ENCODE measurements around the gene LGALSL.

LGALSL gene

DNA sequence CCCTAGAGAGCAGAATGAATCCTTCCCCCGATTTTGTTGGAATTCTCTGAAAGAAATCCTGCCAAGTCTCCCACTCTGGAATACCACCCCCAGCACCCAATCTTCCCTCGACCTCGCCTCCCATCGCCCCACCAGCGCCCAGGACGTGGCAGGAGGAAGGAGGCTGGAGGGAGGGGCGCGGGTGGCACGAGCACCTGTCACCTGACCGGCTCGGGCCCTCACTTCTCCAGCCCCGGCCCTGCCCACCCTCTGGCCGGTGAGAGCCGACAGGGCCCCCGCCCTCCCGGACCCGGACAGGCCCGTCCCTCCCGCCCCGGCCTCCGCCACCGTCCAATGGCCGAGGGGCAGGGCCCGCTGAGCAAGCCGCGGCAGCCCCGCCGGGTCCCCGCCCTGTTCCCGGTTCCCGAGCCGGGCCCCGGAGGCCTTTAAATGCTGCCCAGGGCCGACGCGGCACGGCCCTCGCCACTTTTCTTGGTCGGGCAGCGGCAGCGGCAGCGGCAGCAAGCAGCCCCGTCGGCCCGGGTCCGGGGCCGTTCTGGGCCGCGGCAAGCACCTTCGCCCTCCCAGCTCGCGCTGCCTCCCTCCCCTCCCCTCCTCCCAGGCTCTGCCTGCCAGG, at the start of gene LGALSL:
Gene LGALSL (plus strand): TSS at position 393 of the 616 bp plus-strand sequence. CDS start 384 bp downstream, outside the sequence.
- H3K4me1 ChIP-seq (ENCODE audit: low read length), result peaks cover 11% of the 10 kb centered on the region
- peak within 1 kb of the TSS; percentile 71 for H2AFZ ChIP-seq (ENCODE audit: low read length)
- peak within 1 kb of the TSS; percentile 68; the same call in 1 of the 2 replicates for H3K9ac ChIP-seq (ENCODE audit: low read length)
- no peaks in the 10 kb centered on the region for H3K9me3 ChIP-seq (replicated peaks; ENCODE audit: insufficient read depth, low read length)
- no peaks in the 10 kb centered on the region for H3K36me3 ChIP-seq (replicated peaks; ENCODE audit: insufficient read depth, low read length)
- H3K4me2 ChIP-seq (ENCODE audit: low read depth, low read length), result peak within 1 kb of the TSS; percentile 84
- H3K4me3 ChIP-seq (ENCODE audit: low read length), result peak within 1 kb of the TSS; percentile 74
- no peaks in the 10 kb centered on the region for H4K20me1 ChIP-seq (ENCODE audit: insufficient read depth, low read length)
- no peaks in the 10 kb centered on the region for H3K9me2 ChIP-seq (replicated peaks; ENCODE audit: insufficient read depth, low read length)
- no peak for TF ChIP-seq EZH2phosphoT487 (IDR thresholded peaks at IDR 0.05; ENCODE audit: low read length)
- TF ChIP-seq EZH2 (optimal IDR thresholded peaks at IDR 0.05; ENCODE audit: low read depth, low read length), result no peak
- TF ChIP-seq, protein P1, sequence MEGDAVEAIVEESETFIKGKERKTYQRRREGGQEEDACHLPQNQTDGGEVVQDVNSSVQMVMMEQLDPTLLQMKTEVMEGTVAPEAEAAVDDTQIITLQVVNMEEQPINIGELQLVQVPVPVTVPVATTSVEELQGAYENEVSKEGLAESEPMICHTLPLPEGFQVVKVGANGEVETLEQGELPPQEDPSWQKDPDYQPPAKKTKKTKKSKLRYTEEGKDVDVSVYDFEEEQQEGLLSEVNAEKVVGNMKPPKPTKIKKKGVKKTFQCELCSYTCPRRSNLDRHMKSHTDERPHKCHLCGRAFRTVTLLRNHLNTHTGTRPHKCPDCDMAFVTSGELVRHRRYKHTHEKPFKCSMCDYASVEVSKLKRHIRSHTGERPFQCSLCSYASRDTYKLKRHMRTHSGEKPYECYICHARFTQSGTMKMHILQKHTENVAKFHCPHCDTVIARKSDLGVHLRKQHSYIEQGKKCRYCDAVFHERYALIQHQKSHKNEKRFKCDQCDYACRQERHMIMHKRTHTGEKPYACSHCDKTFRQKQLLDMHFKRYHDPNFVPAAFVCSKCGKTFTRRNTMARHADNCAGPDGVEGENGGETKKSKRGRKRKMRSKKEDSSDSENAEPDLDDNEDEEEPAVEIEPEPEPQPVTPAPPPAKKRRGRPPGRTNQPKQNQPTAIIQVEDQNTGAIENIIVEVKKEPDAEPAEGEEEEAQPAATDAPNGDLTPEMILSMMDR (IDR thresholded peaks at IDR 0.05; ENCODE audit: low read length), result no peak
- no peaks in the 10 kb centered on the region for H3K79me2 ChIP-seq (ENCODE audit: low read length)
- peaks cover 12% of the 10 kb centered on the region; the same call in 1 of the 2 replicates for H3F3A ChIP-seq (ENCODE audit: insufficient read depth, low read length)
- H3K27ac ChIP-seq (ENCODE audit: low read length), result peak within 1 kb of the TSS; percentile 42; the same call in 1 of the 2 replicates
- no peaks in the 10 kb centered on the region for H3K27me3 ChIP-seq (replicated peaks; ENCODE audit: insufficient read depth, low read length)
- peak; percentile 69 for DNase-seq

DNA sequence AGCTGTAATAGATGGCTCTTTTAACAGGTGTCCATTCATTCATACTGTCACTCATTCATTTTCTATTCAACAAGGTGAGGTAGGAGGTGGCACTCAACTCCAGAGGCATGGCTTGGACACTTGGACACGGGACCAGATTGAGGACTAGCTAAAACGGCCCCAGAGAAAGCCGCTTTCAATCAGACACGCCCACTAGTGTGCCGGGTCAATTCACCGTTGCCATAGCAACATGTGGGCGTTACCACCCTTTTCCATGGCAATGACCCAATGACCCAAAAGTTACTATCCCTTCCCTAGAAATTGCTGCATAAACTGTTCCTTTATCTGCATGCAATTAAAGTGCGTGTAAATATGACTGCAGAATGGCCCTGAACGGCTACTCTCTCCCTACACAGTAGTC, 49.2 kb upstream of the LGALSL start:
- Histone ChIP-seq H2AFZ (ENCODE audit: low read length) (no peak overlapping the region), H3K36me3 (replicated peaks; ENCODE audit: insufficient read depth, low read length) (no peaks in the 10 kb centered on the region), H3K9me2 (replicated peaks; ENCODE audit: insufficient read depth, low read length) (no peaks in the 10 kb centered on the region), H3K27ac (ENCODE audit: low read length) (no peak overlapping the region), H3K9me3 (replicated peaks; ENCODE audit: insufficient read depth, low read length) (no peaks in the 10 kb centered on the region), H3K9ac (ENCODE audit: low read length) (no peak overlapping the region), H3K4me1 (ENCODE audit: low read length) (no peaks in the 10 kb centered on the region), H3K4me2 (ENCODE audit: low read depth, low read length) (no peak overlapping the region), H3K27me3 (replicated peaks; ENCODE audit: insufficient read depth, low read length) (no peaks in the 10 kb centered on the region), H4K20me1 (ENCODE audit: insufficient read depth, low read length) (no peaks in the 10 kb centered on the region), H3K79me2 (ENCODE audit: low read length) (no peaks in the 10 kb centered on the region), H3F3A (ENCODE audit: insufficient read depth, low read length) (no peaks in the 10 kb centered on the region), H3K4me3 (ENCODE audit: low read length) (no peak overlapping the region)
- TF ChIP-seq, protein P1 (IDR thresholded peaks at IDR 0.05; ENCODE audit: low read length), result no peak
- TF ChIP-seq EZH2phosphoT487 (IDR thresholded peaks at IDR 0.05; ENCODE audit: low read length) (no peak), EZH2 (optimal IDR thresholded peaks at IDR 0.05; ENCODE audit: low read depth, low read length) (no peak)
- no peak for DNase-seq

DNA sequence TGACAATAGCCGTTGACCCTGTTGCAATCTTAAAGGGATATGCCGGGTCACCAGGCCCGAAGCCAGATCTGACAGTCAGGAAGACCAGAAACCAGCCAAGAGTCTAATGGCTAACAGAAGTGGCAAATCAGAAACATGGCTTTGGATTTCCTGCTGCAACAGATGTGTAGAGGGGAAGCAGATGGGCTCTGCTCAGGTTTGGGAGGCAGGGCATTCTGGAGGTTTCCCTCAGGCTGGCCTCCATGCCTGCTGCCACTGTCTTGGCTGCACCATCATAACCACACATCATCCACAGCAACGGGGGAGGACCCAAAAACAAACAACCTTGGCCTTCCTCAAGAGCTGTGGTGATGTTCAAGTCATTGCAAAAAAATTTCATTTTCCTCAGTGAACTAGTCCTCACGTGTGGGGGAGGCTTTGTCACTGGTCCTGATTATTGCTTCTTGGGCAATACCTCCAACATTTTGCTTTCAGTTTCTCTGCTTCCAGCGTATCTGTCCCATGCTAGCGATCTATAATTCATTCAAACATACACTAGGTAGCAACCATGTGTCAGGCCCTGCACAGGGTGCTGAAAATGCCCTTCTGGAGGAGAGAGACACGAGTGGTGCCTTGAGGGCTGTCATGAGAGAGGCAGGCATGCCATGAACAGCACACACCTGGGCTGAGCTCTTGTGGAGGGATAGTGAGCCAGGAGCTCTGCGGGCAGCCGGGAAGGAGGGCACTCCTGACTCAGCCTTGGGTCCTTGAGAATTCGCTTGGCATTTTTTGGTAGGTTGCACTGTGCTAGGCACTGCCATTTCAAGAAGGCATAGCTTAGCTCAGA, 48.2 kb upstream of the LGALSL start:
- Histone ChIP-seq H3K36me3 (replicated peaks; ENCODE audit: insufficient read depth, low read length) (no peaks in the 10 kb centered on the region), H3K79me2 (ENCODE audit: low read length) (no peaks in the 10 kb centered on the region), H4K20me1 (ENCODE audit: insufficient read depth, low read length) (no peaks in the 10 kb centered on the region), H2AFZ (ENCODE audit: low read length) (no peak overlapping the region), H3K4me3 (ENCODE audit: low read length) (no peak overlapping the region), H3K27me3 (replicated peaks; ENCODE audit: insufficient read depth, low read length) (no peaks in the 10 kb centered on the region), H3K4me1 (ENCODE audit: low read length) (no peaks in the 10 kb centered on the region), H3K9me3 (replicated peaks; ENCODE audit: insufficient read depth, low read length) (no peaks in the 10 kb centered on the region), H3F3A (ENCODE audit: insufficient read depth, low read length) (no peaks in the 10 kb centered on the region), H3K4me2 (ENCODE audit: low read depth, low read length) (no peak overlapping the region), H3K27ac (ENCODE audit: low read length) (no peak overlapping the region), H3K9me2 (replicated peaks; ENCODE audit: insufficient read depth, low read length) (no peaks in the 10 kb centered on the region), H3K9ac (ENCODE audit: low read length) (no peak overlapping the region)
- no peak for DNase-seq
- no peak for TF ChIP-seq EZH2phosphoT487 (IDR thresholded peaks at IDR 0.05; ENCODE audit: low read length)
- TF ChIP-seq EZH2 (optimal IDR thresholded peaks at IDR 0.05; ENCODE audit: low read depth, low read length), result no peak
- TF ChIP-seq, protein P1 (IDR thresholded peaks at IDR 0.05; ENCODE audit: low read length), result no peak
